Heart left ventricle (tissue), 16 donors: ENCODE measurements around the gene TMEM38B. TPM values are rescaled to one million over a fixed set of nuclear protein-coding genes. Genes with fewer than 3 reads are reported as not detected.
"Not testable (repeated sequence)": the region's sequence is repeated elsewhere in the genome, so short reads cannot be mapped to it uniquely, and the experiment has no call there.

ENCODE experiments used
- ATAC-seq, 4 donors: fragments of 200-7000 bp; cut with Tn5 transposase; one replicate each; pipeline ENCODE4 v1.9.1; 2020 to 2022; ENCODE audit warnings: moderate library complexity in 4 of 4, mild to moderate bottlenecking in 3 of 4, moderate number of reproducible peaks in 1 of 4
- DNase-seq, 5 donors: peaks; one replicate each; pipeline ENCODE4 v3.0.0-alpha.2; 2020
- H3K27ac ChIP-seq, 12 donors: fragments of 200-600 bp; sonication (generic) in 4 of 12; one replicate each; pipeline versions ENCODE4 v1.5.0 to v1.8.0; 2016 to 2022; ENCODE audit warnings: mild to moderate bottlenecking in 2 of 12
- H3K27me3 ChIP-seq, 9 donors: fragments of 200-600 bp; sonication (generic) in 2 of 9; one replicate each; pipeline versions ENCODE4 v1.5.1 to v1.8.0; 2016 to 2022; ENCODE audit warnings: mild to moderate bottlenecking in 3 of 9
- H3K36me3 ChIP-seq, 9 donors: fragments of 200-600 bp; sonication (generic) in 2 of 9; one replicate each; pipeline versions ENCODE4 v1.5.0 to v1.8.0; 2018 to 2022; ENCODE audit warnings: mild to moderate bottlenecking in 2 of 9
- H3K4me1 ChIP-seq, 12 donors: fragments of 200-600 bp; sonication (generic) in 4 of 12; one replicate each; pipeline versions ENCODE4 v1.5.0 to v1.8.0; 2016 to 2022; ENCODE audit warnings: mild to moderate bottlenecking in 3 of 12
- H3K4me3 ChIP-seq, 12 donors: fragments of 200-600 bp; sonication (generic) in 4 of 12; one replicate each; pipeline versions ENCODE4 v1.5.0 to v1.8.0; 2017 to 2022; ENCODE audit warnings: mild to moderate bottlenecking in 9 of 12, moderate library complexity in 4 of 12
- H3K9me3 ChIP-seq, 12 donors: fragments of 200-600 bp; sonication (generic) in 4 of 12; one replicate each; pipeline versions ENCODE4 v1.5.0 to v1.8.0; 2016 to 2022; ENCODE audit warnings: mild to moderate bottlenecking in 1 of 12
- POLR2A ChIP-seq, 2 donors: fragments of 450-650 bp; IDR thresholded peaks; one replicate each; pipeline ENCODE4 v1.6.1; 2017; ENCODE audit warnings: antibody characterized with exemption in 2 of 2, mild to moderate bottlenecking in 2 of 2, moderate library complexity in 2 of 2
- WGBS, 4 donors: extraction: QIAGEN DNeasy Blood & Tissue Kit in 2 of 4; methylation state at CpG; one replicate each; pipeline versions ENCODE4 v1.1.5 to v1.1.7; 2013 to 2018; 5-methylcytosine and 5-hydroxymethylcytosine counted together
- intact Hi-C, 10 donors: fragments of 100-400 bp; cut with DNase I; formaldehyde crosslinking; loops; one replicate each; pipeline versions ENCODE4 v1.11.1 to v1.14.2; 2022
- polyA plus RNA-seq, 2 donors: library from polyadenylated mRNA; stranded (reverse); fragments of 200-250 nt; gene quantifications; one replicate each; pipeline ENCODE4 v1.2.3, GENCODE V29; 2013
- total RNA-seq, 9 donors: library from RNA; depleted of rRNA in 2 of 9; stranded (reverse); fragments of >200 nt in 2 of 9; fragmentation: NEBNext Ultra II Directional in 3 of 9; extraction: Animal tissue kit (Norgen Biotek cat#: 25700) in 3 of 9; gene quantifications; one replicate each; pipeline versions ENCODE4 v1.1.0 to v1.2.4, GENCODE V29; 2016 to 2023
- TF ChIP-seq, protein P1 (sequence below), 12 donors: fragments of 200-600 bp; sonication (generic) in 4 of 12; IDR thresholded peaks; one replicate each; pipeline versions ENCODE4 v1.5.0 to v1.8.0; 2018 to 2022; ENCODE audit warnings: antibody characterized with exemption in 12 of 12, mild to moderate bottlenecking in 5 of 12
- donor health status: ischemic (EF 13 %, LVEDD 7.1; RV severe dilation, severe dysfunction).
- donor health status: healthy with polysubstance abuse.
- donor health status: DM: no; HTN: yes; CAD: no.
- donor health status: DM: no; HTN: no; CAD: no.
- donor health status: ischemic (EF 25% LVEDD 6.9; RV normal size, moderate dysfunction).
- donor health status: ischemic (EF 25% LVEDD 5.7; RV mildly dilated, moderate dysfunction).
- donor health status: healthy.
- donor health status: DM: yes; HTN: yes; CAD: no.
- donor health status: ischemic (EF 35%, LVEDD 5.7; RV mildly dilated, moderate dysfunction).
- donor health status: nonischemic (EF 11% LVEDD 7.7; RV severe dilation, severe dysfunction).
- donor health status: DM: yes; HTN: yes; CAD: no.
- donor health status: PGD.
- donor health status: ischemic (EF 29% LVEDD 5.4; RV normal size, mild dysfunction).
- donor health status: nonischemic (EF 23%, LVEDD 6.1; RV moderate dilation, normal function).

TMEM38B gene
- total and polyA plus RNA-seq, 11 donors = 17.2 to 66.9 (median 45.4) TPM

GRCh38 chr9:105757496-105758251, 63.3 kb downstream of the TMEM38B start:
- WGBS, 4 donors = 60 to 79% (median 69%) methylated on average over 12 of the region's 12 CpGs
- Histone ChIP-seq H3K36me3 (peaks cover 0 to 7% (median 0%) of the 10 kb centered on the region in 9 donors), H3K9me3 (peaks cover 0 to 27% (median 14%) of the 10 kb centered on the region in 12 donors), H3K4me1 (peaks cover 0 to 6% (median 0%) of the 10 kb centered on the region in 12 donors), H3K27me3 (no peaks in the 10 kb centered on the region), H3K4me3 (no peak overlapping the region), H3K27ac (peak overlapping the region in 1 of 12 donors; percentile 33)
- peak in 1 of 5 donors; percentile 44 for DNase-seq
- intact Hi-C loops = no loop called here
- TF ChIP-seq, protein P1, sequence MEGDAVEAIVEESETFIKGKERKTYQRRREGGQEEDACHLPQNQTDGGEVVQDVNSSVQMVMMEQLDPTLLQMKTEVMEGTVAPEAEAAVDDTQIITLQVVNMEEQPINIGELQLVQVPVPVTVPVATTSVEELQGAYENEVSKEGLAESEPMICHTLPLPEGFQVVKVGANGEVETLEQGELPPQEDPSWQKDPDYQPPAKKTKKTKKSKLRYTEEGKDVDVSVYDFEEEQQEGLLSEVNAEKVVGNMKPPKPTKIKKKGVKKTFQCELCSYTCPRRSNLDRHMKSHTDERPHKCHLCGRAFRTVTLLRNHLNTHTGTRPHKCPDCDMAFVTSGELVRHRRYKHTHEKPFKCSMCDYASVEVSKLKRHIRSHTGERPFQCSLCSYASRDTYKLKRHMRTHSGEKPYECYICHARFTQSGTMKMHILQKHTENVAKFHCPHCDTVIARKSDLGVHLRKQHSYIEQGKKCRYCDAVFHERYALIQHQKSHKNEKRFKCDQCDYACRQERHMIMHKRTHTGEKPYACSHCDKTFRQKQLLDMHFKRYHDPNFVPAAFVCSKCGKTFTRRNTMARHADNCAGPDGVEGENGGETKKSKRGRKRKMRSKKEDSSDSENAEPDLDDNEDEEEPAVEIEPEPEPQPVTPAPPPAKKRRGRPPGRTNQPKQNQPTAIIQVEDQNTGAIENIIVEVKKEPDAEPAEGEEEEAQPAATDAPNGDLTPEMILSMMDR (IDR thresholded peaks at IDR 0.05) = no peak
- no peak for TF ChIP-seq POLR2A (IDR thresholded peaks at IDR 0.05)
- ATAC-seq = peak; percentile 34 to 81 (median 52)

GRCh38 chr9:105760053-105760452, 65.7 kb downstream of the TMEM38B start:
- peaks cover 0 to 12% (median 1%) of the 10 kb centered on the region in 12 donors for H3K9me3 ChIP-seq
- no peak overlapping the region for H3K27ac ChIP-seq
- TF ChIP-seq POLR2A (IDR thresholded peaks at IDR 0.05) = no peak
- TF ChIP-seq, protein P1 (IDR thresholded peaks at IDR 0.05) = no peak
- no peaks in the 10 kb centered on the region for H3K36me3 ChIP-seq
- no peaks in the 10 kb centered on the region for H3K27me3 ChIP-seq
- intact Hi-C loops = no loop called here
- DNase-seq (no peak), ATAC-seq (no peak)
- H3K4me1 ChIP-seq = peaks cover 0 to 6% (median 0%) of the 10 kb centered on the region in 12 donors
- 92 to 95% (median 93%) methylated on average over 8 of the region's 8 CpGs for WGBS, 4 donors
- no peak overlapping the region for H3K4me3 ChIP-seq

DNA sequence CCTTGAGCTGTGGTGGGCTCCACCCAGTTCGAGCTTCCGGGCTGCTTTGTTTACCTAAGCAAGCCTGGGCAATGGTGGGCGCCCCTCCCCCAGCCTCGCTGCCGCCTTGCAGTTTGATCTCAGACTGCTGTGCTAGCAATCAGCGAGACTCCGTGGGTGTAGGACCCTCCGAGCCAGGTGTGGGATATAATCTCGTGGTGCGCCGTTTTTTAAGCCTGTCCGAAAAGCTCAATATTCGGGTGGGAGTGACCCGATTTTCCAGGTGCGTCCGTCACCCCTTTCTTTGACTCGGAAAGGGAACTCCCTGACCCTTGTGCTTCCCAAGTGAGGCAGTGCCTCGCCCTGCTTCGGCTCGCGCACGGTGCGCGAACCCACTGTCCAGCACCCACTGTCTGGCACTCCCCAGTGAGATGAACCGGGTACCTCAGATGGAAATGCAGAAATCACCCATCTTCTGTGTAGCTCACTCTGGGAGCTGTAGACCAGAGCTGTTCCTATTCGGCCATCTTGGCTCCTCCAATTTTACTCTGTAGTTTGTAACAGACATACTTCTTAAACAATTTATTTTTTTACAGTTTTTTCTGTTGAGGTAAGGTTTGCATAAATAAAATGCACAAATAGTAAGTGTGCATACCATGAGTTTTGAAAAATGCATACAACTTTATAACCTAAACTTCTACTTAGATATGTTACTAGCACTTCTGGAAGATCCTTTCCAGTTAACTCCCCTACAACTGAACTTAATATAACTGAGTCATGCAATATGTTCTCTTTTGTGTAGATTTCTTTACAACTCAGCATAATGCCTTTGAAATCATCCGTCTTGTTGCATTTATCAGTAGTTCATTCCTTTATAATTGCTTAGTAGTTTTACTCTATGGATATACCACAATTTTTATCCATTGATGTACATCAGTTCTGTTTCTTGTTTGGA, 88.5 kb downstream of the TMEM38B start:
- 89 to 94% (median 93%) methylated on average over 20 to 25 of the region's 27 CpGs for WGBS, 4 donors
- H3K9me3 ChIP-seq = peaks cover 0 to 17% (median 0%) of the 10 kb centered on the region in 12 donors
- H3K27me3 ChIP-seq, intact Hi-C loops, H3K4me1 ChIP-seq, H3K27ac ChIP-seq, H3K36me3 ChIP-seq, ATAC-seq, DNase-seq, H3K4me3 ChIP-seq: not testable (repeated sequence)

DNA sequence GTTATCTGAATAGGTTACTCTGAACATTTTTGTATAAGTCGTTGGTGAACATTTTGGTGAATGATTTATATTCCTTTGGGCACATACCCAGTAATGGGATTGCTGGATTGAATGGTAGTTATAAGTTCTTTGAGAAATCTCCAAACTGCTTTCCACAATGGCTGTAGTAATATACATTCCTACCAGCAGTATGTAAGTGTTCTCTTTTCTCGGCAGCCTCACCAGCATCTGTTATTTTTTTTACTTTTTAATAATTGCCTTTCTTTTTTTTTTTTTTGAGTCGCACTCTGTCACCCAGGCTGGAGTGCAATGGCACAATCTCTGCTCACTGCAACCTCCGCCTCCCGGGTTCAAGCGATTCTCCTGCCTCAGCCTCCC, 89.1 kb downstream of the TMEM38B start:
- H3K27me3 ChIP-seq, H3K27ac ChIP-seq, H3K4me3 ChIP-seq, DNase-seq, intact Hi-C loops, ATAC-seq, H3K36me3 ChIP-seq, H3K4me1 ChIP-seq: not testable (repeated sequence)
- 82 to 94% (median 88%) methylated on average over 6 of the region's 6 CpGs for WGBS, 4 donors
- H3K9me3 ChIP-seq = peaks cover 0 to 17% (median 0%) of the 10 kb centered on the region in 12 donors

DNA sequence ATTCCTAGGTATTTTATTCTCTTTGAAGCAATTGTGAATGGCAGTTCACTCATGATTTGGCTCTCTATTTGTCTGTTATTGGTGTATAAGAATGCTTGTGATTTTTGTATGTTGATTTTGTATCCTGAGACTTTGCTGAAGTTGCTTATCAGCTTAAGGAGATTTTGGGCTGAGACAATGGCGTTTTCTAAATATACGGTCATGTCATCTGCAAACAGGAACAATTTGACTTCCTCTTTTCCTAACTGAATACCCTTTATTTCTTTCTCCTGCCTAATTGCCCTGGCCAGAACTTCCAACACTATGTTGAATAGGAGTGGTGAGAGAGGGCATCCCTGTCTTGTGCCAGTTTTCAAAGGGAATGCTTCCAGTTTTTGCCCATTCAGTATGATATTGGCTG, 92.5 kb downstream of the TMEM38B start:
- DNase-seq, H3K4me1 ChIP-seq, intact Hi-C loops, H3K36me3 ChIP-seq, H3K4me3 ChIP-seq, ATAC-seq, H3K27me3 ChIP-seq, H3K27ac ChIP-seq: not testable (repeated sequence)
- WGBS, 4 donors = 77 to 83% (median 78%) methylated on average over 2 of the region's 2 CpGs
- H3K9me3 ChIP-seq = peaks cover 0 to 47% (median 4%) of the 10 kb centered on the region in 12 donors
